Activated CD8-positive, alpha-beta memory T cell treated with anti-CD3 and anti-CD28 coated beads, Interleukin-2, amount 50 U/mL, for 48 hours (primary cell): ENCODE measurements around the gene FTHL17.

Source experiments
- DNase-seq: peaks from one replicate; pipeline ENCODE4 v3.0.0-alpha.2; 2020

FTHL17 gene

DNA sequence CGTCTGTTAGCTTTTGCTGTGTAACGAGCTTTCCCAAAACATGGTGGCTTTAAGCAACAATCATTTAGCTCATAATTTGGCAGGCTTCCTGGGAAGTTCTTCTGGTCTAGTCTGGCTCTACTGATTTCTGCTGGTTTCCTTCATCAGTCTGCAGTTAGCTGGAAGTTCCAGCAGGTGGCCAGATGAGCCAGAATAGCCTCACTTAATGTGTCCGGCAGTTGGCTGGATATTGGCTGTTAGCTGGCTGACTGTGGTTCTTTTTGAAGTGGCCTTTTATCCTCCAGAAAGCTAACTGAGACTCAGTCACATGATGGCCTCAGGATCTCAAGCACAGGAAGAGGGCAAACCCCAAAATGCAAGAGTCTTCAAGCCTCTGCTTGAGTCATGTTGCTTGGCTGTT, 34.9 kb downstream of the FTHL17 start:
- no peak for DNase-seq

DNA sequence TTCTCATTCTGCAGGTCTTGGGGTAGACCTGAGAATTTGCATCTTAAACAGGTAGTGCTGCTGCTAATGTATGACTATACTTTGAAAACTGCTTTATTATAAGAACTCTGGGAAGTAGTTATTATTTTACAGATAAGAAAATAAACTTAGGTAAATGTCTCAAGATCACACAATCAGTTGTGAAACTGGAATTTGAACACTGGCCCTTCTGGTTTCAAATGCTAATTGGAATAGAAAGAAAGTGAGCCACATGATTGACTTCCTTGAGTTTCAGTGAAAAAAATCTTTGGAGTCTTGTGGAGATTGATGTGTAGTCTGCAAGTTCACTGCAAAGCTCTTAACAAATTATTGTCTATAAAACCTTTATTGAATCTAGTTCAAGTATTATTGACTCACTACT, 44.5 kb downstream of the FTHL17 start:
- DNase-seq = no peak

DNA sequence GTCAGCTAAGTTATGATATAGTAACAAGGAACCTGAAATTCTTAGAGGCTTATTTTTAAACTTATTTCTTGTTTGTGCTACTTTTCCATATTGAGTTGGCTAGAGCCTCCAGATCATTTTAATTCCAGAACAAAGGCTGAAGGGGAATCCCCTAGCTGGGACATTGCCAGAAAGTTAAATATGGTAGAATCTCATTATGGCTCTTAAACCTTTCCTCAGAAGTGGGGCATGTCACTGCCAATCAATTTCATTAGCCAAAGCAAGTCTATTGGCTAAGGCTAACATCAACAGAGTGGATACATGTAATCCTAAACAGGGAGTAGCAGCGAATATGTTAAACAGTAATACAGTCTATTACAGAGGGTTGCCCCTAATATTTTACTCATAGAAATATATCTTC, 47.0 kb downstream of the FTHL17 start:
- no peak for DNase-seq

DNA sequence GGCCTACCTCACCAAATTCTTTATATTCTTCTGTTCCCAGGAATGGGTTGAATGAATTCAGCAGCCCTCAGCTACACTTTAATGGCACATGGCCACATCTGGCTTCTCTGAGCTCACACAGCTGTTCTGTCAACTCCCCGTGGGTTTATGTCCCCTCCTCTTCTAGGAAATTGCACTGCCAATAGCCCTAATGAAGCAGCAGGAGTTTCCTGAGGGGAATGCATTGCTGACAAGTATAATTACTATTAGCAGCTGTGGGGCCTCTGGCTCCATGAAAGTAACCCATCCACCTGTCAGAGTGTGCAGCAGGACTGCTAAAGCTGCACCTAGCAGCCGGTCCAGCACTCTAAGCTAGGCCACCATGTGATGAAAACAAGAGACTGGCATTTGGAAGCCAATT, 50.3 kb downstream of the FTHL17 start:
- no peak for DNase-seq
